22Rv1 (cell line): Measurements from ENCODE around the gene KY.

Source experiments
- ZFX ChIP-seq: fragments of 450-650 bp; IDR thresholded peaks from 2 replicates; pipeline ENCODE4 v1.6.1; 2017; ENCODE audit warnings: antibody characterized with exemption, borderline replicate concordance
- TF ChIP-seq, protein P1 (sequence below): fragments of 450-650 bp; IDR thresholded peaks from 2 replicates; pipeline ENCODE4 v1.5.1; 2017; ENCODE audit warnings: mild to moderate bottlenecking

DNA sequence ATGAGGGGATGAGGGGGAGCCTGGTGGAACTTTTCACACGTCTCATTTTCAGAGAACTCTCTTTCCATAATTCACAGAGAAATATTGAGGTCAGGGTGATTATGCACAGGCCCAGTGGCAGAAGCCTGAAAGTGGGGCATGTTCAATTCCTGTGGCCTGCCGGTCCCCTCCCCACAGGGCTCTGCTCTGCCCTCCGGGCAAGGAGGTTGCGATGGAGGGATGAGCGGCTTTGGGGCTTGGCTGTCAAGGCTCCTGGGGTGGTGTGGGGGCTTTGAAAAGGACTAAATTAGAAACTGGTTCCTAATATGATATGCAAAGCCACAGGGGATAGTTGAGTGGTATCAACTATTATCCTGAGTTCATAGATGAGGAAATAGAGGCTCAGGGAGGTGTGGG is 9.2 kb upstream of the KY start:
- TF ChIP-seq, protein P1, sequence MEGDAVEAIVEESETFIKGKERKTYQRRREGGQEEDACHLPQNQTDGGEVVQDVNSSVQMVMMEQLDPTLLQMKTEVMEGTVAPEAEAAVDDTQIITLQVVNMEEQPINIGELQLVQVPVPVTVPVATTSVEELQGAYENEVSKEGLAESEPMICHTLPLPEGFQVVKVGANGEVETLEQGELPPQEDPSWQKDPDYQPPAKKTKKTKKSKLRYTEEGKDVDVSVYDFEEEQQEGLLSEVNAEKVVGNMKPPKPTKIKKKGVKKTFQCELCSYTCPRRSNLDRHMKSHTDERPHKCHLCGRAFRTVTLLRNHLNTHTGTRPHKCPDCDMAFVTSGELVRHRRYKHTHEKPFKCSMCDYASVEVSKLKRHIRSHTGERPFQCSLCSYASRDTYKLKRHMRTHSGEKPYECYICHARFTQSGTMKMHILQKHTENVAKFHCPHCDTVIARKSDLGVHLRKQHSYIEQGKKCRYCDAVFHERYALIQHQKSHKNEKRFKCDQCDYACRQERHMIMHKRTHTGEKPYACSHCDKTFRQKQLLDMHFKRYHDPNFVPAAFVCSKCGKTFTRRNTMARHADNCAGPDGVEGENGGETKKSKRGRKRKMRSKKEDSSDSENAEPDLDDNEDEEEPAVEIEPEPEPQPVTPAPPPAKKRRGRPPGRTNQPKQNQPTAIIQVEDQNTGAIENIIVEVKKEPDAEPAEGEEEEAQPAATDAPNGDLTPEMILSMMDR = no peak
- no peak for TF ChIP-seq ZFX
